Brain pericyte (primary cell): Measurements from ENCODE around the gene RNF150.
"Not testable (repeated sequence)": the region's sequence is repeated elsewhere in the genome, so short reads cannot be mapped to it uniquely, and the experiment has no call there.

Source experiments
- DNase-seq: peaks from one replicate; pipeline ENCODE4 v3.0.0-alpha.2; 2012; ENCODE audit warnings: low read depth, low spot score

RNF150 gene

GRCh38 chr4:141075553-141075952 is 57.7 kb downstream of the RNF150 start:
- no peak for DNase-seq

DNA sequence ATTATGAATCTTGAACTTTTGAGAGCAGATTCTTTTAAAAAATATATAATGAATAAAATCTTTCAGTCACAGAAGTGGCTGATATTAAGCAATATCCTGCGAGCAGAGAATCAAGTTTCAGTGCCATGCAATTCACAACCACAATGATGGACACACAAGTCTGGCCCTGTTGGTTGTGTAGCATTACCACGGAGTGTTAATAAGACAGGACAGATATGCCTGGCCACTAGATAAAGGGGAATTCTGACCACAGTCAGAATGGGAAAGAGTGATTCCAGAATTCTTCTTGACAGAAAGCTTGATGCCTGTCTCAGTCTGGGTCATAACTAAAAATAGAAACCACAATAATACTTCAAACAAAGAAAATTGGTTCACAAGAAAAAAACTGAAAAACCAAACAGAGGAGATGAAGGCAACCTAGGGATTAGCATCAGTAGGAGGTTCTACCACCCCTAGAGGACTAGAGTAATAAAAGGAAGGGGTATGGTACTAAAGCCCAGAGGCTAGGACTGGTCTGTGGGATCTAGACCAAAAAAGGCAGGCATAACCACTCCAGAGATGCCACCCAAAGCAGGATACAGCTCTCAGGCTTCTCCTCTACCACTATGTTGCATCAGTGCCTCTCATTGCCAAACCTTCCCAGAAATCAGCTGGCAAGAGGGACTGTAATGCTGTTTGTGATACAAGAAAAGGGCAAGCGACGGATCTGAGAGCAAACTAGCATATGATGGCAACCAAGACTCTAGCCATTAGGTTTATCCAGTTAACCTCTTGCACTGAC is 59.0 kb downstream of the RNF150 start:
- no peak for DNase-seq

- no peak for DNase-seq
These were observed 66.6 kb downstream of the RNF150 start for GRCh38 chr4:141066690-141067089.

DNA sequence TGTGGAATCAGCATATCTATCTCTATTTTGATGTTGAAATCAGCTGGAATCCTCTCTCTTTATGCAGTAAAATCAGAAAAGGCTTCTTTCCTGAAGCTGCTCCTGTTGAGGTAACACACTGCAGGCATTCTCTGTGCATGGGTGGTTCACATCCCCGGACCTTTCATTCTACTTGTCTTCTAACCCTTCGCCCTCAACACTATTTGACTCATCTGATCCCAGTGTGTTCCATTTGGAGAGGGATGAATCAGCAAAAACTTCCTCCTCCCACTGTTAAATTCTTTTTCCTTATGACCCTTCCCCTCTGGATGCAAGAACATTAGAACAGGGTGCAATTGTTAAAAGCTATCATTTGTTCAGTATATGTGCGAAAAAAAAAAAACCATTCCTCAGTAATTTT is 67.4 kb downstream of the RNF150 start:
- DNase-seq = no peak

DNA sequence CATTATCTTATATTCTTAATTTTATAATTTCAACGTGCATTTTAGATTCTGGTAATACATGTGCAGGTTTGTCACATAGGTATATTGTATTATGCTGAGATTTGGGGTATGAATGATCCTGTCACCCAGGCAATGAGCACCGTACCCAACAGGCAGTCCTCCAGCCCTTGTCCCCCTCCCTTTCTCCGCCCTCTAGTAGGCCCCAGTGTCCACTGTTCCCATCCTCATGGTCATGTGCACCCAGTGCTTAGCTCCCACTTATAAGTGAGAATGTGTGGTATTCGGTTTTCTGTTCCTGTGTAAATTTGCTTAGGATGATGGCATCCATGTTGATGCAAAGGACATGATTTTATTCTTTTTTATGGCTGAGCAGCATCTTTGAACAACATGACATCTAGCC is 70.6 kb downstream of the RNF150 start:
- DNase-seq = no peak

GRCh38 chr4:141058591-141059512 is 74.4 kb downstream of the RNF150 start:
- no peak for DNase-seq

- no peak for DNase-seq
These were observed 75.7 kb downstream of the RNF150 start for GRCh38 chr4:141057582-141057981.

- DNase-seq = no peak
These were observed 76.8 kb downstream of the RNF150 start for GRCh38 chr4:141056473-141056872.

DNA sequence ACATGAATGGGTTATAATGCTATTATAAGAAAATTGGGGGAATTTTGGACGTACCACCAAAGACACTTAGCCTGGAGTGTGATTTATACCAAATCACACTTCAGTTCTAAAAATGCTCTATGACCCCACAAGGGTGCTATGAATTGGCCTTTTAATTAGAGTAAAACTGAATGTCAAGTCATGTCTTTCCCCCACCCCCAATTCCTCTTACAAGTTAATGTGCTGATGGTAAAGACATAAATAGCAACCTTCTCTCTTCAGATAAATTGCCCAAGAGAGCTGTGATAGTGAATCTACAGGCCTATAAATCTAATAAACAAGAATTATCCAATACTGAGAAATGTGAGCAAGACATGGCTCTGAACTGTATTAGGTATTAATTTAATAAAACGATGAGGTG is 78.8 kb downstream of the RNF150 start:
- no peak for DNase-seq

DNA sequence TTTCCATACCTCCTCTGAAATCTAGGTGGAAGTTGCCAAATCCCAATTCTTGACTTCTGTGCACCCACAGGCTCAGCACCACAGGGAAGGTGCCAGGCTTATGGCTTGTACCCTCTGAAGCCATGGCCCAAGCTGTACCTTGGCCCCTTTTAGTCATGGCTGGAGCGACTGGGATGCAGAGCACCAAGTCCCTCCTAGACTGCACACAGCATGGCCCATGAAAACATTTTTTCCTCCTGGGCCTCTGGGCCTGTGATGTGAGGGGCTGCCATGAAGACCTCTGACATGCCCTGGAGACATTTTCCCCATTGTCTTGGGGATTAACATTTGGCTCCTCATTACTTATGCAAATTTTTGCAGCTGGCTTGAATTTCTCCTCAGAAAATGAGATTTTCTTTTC is 82.3 kb downstream of the RNF150 start:
- DNase-seq = not testable (repeated sequence)

GRCh38 chr4:141047228-141047884 is 85.9 kb downstream of the RNF150 start:
- no peak for DNase-seq

DNA sequence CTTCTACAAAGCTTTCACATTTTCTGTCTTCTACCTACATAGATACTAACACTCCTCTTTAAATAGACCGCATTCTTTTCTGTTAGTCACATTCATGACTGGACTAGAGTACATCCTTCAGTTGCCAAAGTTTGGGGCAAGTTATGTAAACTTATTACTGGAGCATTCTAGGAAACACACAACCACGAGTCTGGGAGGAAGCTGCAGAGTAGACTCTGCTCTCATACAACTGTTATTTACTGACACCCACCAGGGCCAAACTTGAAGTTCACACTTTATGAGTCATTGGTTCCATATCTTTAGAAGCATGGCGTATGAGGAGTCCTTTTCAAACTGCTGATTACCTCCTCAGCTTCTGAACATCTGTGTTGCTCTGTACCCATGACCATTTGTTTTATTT is 87.0 kb downstream of the RNF150 start:
- peak; percentile 52 for DNase-seq

- DNase-seq = no peak
These were observed 87.4 kb downstream of the RNF150 start for GRCh38 chr4:141045848-141046247.

GRCh38 chr4:141041021-141041476 is 92.2 kb downstream of the RNF150 start:
- DNase-seq = no peak

DNA sequence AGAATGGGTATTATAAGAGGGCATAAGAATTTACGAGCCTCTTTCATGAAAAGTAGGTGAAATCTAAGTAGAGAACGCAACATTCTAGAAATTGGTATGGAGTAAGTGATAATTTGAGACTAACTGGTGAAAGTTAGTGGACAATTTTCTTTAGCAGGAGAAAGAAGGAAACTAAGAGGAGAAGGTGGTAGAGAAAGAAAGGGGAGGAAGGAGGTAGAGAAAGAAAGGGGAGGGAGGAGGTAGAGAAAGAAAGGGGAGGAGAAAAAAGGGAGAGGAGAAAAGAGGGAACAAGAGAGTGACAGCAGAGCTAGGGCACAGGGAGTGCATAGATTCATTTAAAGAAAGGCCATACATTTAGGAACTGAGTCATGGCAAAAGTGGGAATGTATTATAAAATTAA is 94.1 kb downstream of the RNF150 start:
- no peak for DNase-seq

DNA sequence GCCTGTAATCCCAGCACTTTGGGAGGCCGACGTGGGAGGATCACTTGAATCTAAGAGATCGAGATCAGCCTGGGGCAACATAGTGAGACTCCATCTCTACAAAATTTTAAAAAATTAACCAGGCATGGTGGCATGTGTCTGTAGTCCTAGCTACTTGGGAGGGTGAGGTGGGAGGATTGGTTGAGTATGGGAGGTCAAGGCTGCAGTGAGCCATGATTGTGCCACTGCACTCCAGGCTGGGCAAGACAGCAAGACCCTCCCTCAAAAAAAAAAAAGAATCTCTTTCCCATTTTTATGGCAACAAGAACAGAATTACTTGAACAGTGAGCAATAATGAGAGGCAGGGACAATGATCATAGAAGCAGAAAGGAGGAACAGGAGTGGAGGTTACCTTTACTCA is 94.8 kb downstream of the RNF150 start:
- no peak for DNase-seq

DNA sequence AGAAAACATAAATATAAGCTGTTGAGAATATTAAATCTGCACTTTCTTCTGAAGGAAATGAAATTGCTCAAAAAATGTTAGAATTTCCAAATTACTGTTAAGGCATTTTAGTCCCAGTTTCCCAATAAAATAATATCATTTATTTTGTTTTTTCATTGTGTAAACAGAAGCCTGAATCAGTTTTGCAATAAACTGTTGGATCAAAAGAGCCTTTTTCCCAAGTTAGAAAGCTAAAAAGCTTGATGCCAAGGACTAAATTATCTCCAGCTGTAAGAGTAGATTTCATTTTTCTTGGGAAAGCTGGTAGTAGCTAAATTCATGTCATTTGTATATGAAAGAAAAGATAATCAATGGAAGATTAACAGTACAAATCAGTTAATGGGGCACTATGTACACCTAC is 95.8 kb downstream of the RNF150 start:
- no peak for DNase-seq

DNA sequence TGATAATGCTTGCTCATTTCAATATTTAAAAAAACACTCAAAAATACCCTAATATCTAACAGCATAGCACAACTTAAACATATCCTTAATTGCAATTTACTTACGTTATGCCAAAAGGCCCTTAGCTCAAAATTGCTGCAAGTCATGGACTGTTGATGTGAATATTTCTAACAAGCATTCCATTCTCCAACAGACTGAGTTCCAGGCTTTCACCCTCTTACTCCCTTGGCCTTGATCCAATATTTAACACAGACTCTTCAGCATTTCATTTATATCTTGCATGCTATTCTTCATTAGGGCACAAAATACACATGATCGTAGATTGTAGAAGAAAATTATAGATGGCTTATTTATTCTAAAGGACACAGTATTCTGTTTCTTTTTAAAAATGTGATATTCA is 96.5 kb downstream of the RNF150 start:
- DNase-seq = no peak

DNA sequence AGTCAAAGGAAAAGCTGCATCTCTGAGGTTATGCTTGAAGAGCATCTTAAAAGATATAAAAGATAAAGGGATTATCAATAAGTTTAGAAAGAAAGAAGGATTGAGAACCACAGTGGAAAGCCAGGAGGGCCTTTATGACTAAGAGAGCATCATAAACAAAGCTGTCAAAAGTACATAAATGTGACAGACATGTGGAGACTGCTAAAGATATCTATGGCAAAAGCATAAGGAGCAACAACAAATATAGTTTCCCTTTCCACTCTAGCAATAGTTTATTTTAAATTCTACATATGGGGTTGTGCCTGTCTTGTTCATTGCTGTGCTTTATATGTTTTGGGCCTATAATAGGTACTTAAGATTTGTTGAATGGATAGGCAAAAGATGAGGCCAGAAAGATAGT is 97.3 kb downstream of the RNF150 start:
- DNase-seq = no peak

GRCh38 chr4:141028024-141028529 is 105.2 kb downstream of the RNF150 start:
- DNase-seq = no peak

DNA sequence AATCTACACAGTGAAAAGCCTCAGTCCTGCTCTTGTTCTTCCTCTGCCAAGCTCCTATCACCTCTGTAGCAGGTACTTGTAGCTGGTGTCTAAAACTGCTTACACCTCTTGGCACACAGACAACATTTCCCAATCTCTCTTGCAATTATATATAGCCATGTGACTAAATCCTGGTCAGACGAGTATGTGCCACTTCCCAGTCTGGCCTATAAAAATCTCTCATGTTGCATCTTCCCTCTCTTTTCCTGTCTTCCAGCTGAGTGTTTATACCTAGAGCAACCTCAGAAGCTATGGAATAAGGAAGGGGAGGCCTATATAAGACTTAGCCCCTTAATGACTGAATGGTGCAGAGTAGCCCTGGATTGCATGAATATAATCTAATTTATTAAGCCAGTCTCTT is 105.8 kb downstream of the RNF150 start:
- no peak for DNase-seq

DNA sequence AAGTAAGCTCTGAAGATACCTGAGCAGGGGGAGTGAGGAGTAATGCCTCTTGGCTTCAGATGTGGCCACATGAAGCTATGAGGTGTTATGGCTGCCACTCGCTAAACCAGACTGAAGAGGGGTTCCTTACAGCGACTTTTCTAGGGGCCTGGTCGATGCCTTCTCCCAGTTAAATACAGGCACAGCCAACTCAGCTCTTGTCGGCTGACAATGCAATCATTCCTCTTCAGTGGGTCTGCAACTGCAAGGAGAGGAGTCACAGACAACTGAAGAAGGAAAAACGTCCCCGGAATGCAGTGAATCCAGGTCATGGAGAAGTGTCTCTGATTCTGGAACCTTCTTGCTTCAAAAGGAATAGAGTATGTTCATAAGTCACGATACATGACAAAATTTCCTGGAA is 106.4 kb downstream of the RNF150 start:
- DNase-seq = no peak
